Endothelial cell of umbilical vein (primary cell): Measurements from ENCODE around the gene ITGA5.

Experiments used
- CTCF ChIP-seq, 2 donors: IDR thresholded peaks; 1 replicate in 1 of 2; 2 replicates in 1 of 2; pipeline ENCODE4 v1.5.1; 2011; ENCODE audit warnings: low read length in 2 of 2, mild to moderate bottlenecking in 2 of 2, moderate library complexity in 2 of 2, control low read depth in 1 of 2, inconsistent platforms in 1 of 2, low read depth in 1 of 2; ENCODE audit not compliant: insufficient read depth in 1 of 2; ENCODE audit errors: extremely low read depth in 1 of 2
- EZH2 ChIP-seq: IDR thresholded peaks from 2 replicates; pipeline ENCODE4 v1.6.1; 2012; ENCODE audit warnings: borderline replicate concordance, low read depth, mild to moderate bottlenecking, moderate library complexity, low read length, inconsistent platforms; ENCODE audit not compliant: severe bottlenecking
- FOS ChIP-seq: IDR thresholded peaks from 2 replicates; pipeline ENCODE4 v1.6.1; 2011; ENCODE audit warnings: mild to moderate bottlenecking, low read length, moderate library complexity, borderline replicate concordance; ENCODE audit not compliant: insufficient read depth
- JUN ChIP-seq: IDR thresholded peaks from 2 replicates; pipeline ENCODE4 v1.6.1; 2011; ENCODE audit warnings: borderline replicate concordance, low read depth; ENCODE audit not compliant: insufficient read length, insufficient read depth
- MAX ChIP-seq: IDR thresholded peaks from 2 replicates; pipeline ENCODE4 v1.6.1; 2011; ENCODE audit not compliant: insufficient read depth, insufficient read length
- MYC ChIP-seq: IDR thresholded peaks from one replicate; pipeline ENCODE4 v1.6.1; 2011; ENCODE audit warnings: mild to moderate bottlenecking, low read depth, low read length
- POLR2A ChIP-seq: IDR thresholded peaks from 2 replicates; pipeline ENCODE4 v1.6.1; 2012; ENCODE audit warnings: low read depth, mild to moderate bottlenecking, control low read depth, low read length
- POLR2AphosphoS5 ChIP-seq: IDR thresholded peaks from 2 replicates; pipeline ENCODE4 v1.6.1; 2012; ENCODE audit warnings: low read depth, mild to moderate bottlenecking, control low read depth, low read length, moderate library complexity; ENCODE audit not compliant: insufficient read depth

DNA sequence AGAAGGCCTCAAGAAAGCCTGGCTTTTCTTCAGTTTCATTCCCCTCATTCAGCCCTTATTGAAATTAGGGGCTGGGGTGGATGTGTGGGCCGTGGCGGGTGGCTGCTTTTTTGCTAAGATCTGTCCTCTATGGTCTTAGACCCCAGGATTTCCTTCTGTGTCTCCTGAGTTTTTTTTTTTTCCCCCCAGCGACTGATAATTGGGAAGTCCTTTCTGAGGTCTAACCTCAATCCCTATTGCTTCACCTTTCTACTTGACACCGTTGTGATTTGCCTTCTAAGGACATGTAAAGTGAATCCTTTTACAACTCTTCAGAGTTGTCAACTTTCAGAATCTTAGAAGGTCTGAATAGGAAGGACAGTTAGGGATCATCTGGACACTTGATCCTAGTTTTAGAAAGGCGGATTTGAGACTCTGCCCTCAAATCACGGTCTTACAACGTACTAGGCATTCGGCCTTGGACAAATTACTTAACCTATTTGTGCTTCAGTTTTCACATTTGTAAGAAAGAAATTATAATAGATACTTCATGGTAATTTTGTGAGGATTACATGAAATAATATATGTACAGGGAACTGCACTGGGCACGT lies 59.2 kb downstream of the ITGA5 start:
- TF ChIP-seq MAX: no peak
- no peak for TF ChIP-seq CTCF (IDR thresholded peaks at IDR 0.05; ENCODE audit: extremely low read depth in 1 of 2, insufficient read depth in 1 of 2, low read depth in 1 of 2, low read length in 2 of 2)
- no peak for TF ChIP-seq FOS
- TF ChIP-seq POLR2AphosphoS5: no peak
- TF ChIP-seq POLR2A: no peak
- no peak for TF ChIP-seq EZH2
- TF ChIP-seq MYC: no peak
- no peak for TF ChIP-seq JUN
